Middle frontal gyrus (tissue), 1 donor: ENCODE data around the gene SCARF2.
"Not testable (repeated sequence)": the region's sequence is repeated elsewhere in the genome, so short reads cannot be mapped to it uniquely, and the experiment has no call there.

Experiments used
- DNase-seq: peaks from one replicate; pipeline ENCODE4 v3.0.0-alpha.2; 2015; ENCODE audit warnings: low spot score; ENCODE audit errors: extremely low spot score

SCARF2 gene

GRCh38 chr22:20428496-20429253, 8.9 kb downstream of the SCARF2 start:
- DNase-seq, result no peak

GRCh38 chr22:20427945-20428417, 9.6 kb downstream of the SCARF2 start:
- no peak for DNase-seq

GRCh38 chr22:20427104-20427944, 10.3 kb downstream of the SCARF2 start:
- DNase-seq, result no peak

- DNase-seq, result no peak
These were observed 11.4 kb downstream of the SCARF2 start for GRCh38 chr22:20426259-20426615.

GRCh38 chr22:20425566-20426258, 11.9 kb downstream of the SCARF2 start:
- DNase-seq, result no peak

- peak; percentile 42 for DNase-seq
These were observed 12.6 kb downstream of the SCARF2 start for GRCh38 chr22:20424932-20425565.

- DNase-seq, result no peak
These were observed 13.1 kb downstream of the SCARF2 start for GRCh38 chr22:20424568-20424931.

- no peak for DNase-seq
These were observed 13.6 kb downstream of the SCARF2 start for GRCh38 chr22:20423906-20424551.

GRCh38 chr22:20423008-20423905, 14.4 kb downstream of the SCARF2 start:
- DNase-seq, result peak; percentile 71

- no peak for DNase-seq
These were observed 15.2 kb downstream of the SCARF2 start for GRCh38 chr22:20422271-20423007.

- DNase-seq, result no peak
These were observed 16.1 kb downstream of the SCARF2 start for GRCh38 chr22:20421507-20421874.

GRCh38 chr22:20420157-20420842, 17.3 kb downstream of the SCARF2 start:
- DNase-seq, result no peak

- no peak for DNase-seq
These were observed 18.0 kb downstream of the SCARF2 start for GRCh38 chr22:20419664-20419951.

- DNase-seq, result peak; percentile 78
These were observed 19.3 kb downstream of the SCARF2 start for GRCh38 chr22:20418211-20418788.

GRCh38 chr22:20415699-20416098, 21.9 kb downstream of the SCARF2 start:
- not testable (repeated sequence) for DNase-seq

- not testable (repeated sequence) for DNase-seq
These were observed 22.4 kb downstream of the SCARF2 start for GRCh38 chr22:20415241-20415640.

GRCh38 chr22:20414450-20414849, 23.2 kb downstream of the SCARF2 start:
- DNase-seq, result no peak

GRCh38 chr22:20414059-20414440, 23.6 kb downstream of the SCARF2 start:
- DNase-seq, result no peak
